ENCODE data around the gene FTSJ1. TPM values are rescaled to one million over a fixed set of nuclear protein-coding genes. Genes with fewer than 3 reads are reported as not detected.

FTSJ1 gene
- polyA plus RNA-seq, 1 experiment: 44.3 TPM

GRCh38 chrX:48533165-48533564 is 57.2 kb downstream of the FTSJ1 start:
- DNase-seq (ENCODE audit: low read depth): no peak
- TF ChIP-seq CTCF (IDR thresholded peaks at IDR 0.05; ENCODE audit: insufficient read depth, low read depth, low read length): no peak
- CTCF ChIA-PET: no interaction called here
- POLR2A ChIA-PET: no interaction called here
- H3K4me3 ChIP-seq (ENCODE audit: low read depth, low read length): no peak overlapping the region
- peaks cover 1% of the 10 kb centered on the region; the same call in 1 of the 2 replicates for H3K36me3 ChIP-seq (ENCODE audit: control insufficient read depth, insufficient read depth, low read length)
- H3K27me3 ChIP-seq (ENCODE audit: control insufficient read depth, insufficient read depth, low read length): no peaks in the 10 kb centered on the region

Other genes with a start within 250 kb of the FTSJ1 start
- not detected in 2 replicates for gene SSX1, start 220.8 kb upstream of the FTSJ1 start, polyA plus RNA-seq (2011; rRNA removed)
- not detected in 2 replicates for gene SSX3, start 119.5 kb upstream of the FTSJ1 start, polyA plus RNA-seq (2011; rRNA removed)
- gene SSX4, start 92.7 kb upstream of the FTSJ1 start, polyA plus RNA-seq (2011; rRNA removed): not detected in 2 replicates
- not detected in 2 replicates for gene SSX4B, start 64.2 kb upstream of the FTSJ1 start, polyA plus RNA-seq (2011; rRNA removed)
- 3.5 and 5.3 TPM in 2 replicates for gene SLC38A5, start 5.9 kb upstream of the FTSJ1 start, polyA plus RNA-seq (2011; rRNA removed)
- 9.9 and 18.0 TPM in 2 replicates for gene PORCN, start 32.8 kb downstream of the FTSJ1 start, polyA plus RNA-seq (2011; rRNA removed)
- 28.3 and 36.1 TPM in 2 replicates for gene EBP, start 45.6 kb downstream of the FTSJ1 start, polyA plus RNA-seq (2011; rRNA removed)
- gene TBC1D25, start 63.5 kb downstream of the FTSJ1 start, polyA plus RNA-seq (2011; rRNA removed): 10.6 and 17.8 TPM in 2 replicates
- gene RBM3, start 98.3 kb downstream of the FTSJ1 start, polyA plus RNA-seq (2011; rRNA removed): 333 and 406 TPM in 2 replicates
- gene WDR13, start 121.3 kb downstream of the FTSJ1 start, polyA plus RNA-seq (2011; rRNA removed): 41.8 and 119 TPM in 2 replicates
- gene WAS, start 207.6 kb downstream of the FTSJ1 start, polyA plus RNA-seq (2011; rRNA removed): 0.06 and 0.12 TPM in 2 replicates
- 4.1 and 9.7 TPM in 2 replicates for gene SUV39H1, start 220.5 kb downstream of the FTSJ1 start, polyA plus RNA-seq (2011; rRNA removed)

Data from BJ (cell line).